Tongue (tissue), 2 donors: ENCODE measurements around the gene NXT1. TPM values are rescaled to one million over a fixed set of nuclear protein-coding genes. Genes with fewer than 3 reads are reported as not detected.
A peak's percentile ranks its signal among the peaks of the same experiment; 100 is the strongest.

Experiments
- DNase-seq: peaks from one replicate; pipeline ENCODE4 v3.0.0-alpha.2; 2015
- total RNA-seq: library from RNA; depleted of rRNA; stranded (reverse); fragments of >200 nt; gene quantifications from one replicate; pipeline ENCODE4 v1.2.3, GENCODE V29; 2014

The NXT1 gene
- total RNA-seq, 1 donor from 2014 or later = 21.1 TPM

GRCh38 chr20:23361119-23361475 lies 10.5 kb downstream of the NXT1 start:
- no peak for DNase-seq

- DNase-seq = peak; percentile 99
These were observed 11.1 kb downstream of the NXT1 start, which contains the start of gene GZF1 for GRCh38 chr20:23361476-23362391. GZF1 (plus strand) TSS chr20:23362182; CDS start chr20:23364384, 2,202 bp downstream.

- peak; percentile 61 for DNase-seq
These were observed 12.0 kb downstream of the NXT1 start for GRCh38 chr20:23362392-23363256.

- no peak for DNase-seq
These were observed 12.7 kb downstream of the NXT1 start for GRCh38 chr20:23363257-23363649.

- DNase-seq = no peak
These were observed 15.0 kb downstream of the NXT1 start for GRCh38 chr20:23365390-23366165.

GRCh38 chr20:23366384-23366783 lies 15.8 kb downstream of the NXT1 start:
- no peak for DNase-seq

GRCh38 chr20:23367770-23368169 lies 17.2 kb downstream of the NXT1 start:
- DNase-seq = no peak

- no peak for DNase-seq
These were observed 17.9 kb downstream of the NXT1 start for GRCh38 chr20:23368316-23369071.

GRCh38 chr20:23369072-23369823 lies 18.7 kb downstream of the NXT1 start:
- no peak for DNase-seq

GRCh38 chr20:23370274-23370673 lies 19.7 kb downstream of the NXT1 start:
- no peak for DNase-seq

GRCh38 chr20:23370873-23371272 lies 20.3 kb downstream of the NXT1 start:
- no peak for DNase-seq

- DNase-seq = no peak
These were observed 20.9 kb downstream of the NXT1 start for GRCh38 chr20:23371496-23371895.

GRCh38 chr20:23374441-23374840 lies 23.9 kb downstream of the NXT1 start:
- DNase-seq = no peak

GRCh38 chr20:23375827-23376226 lies 25.2 kb downstream of the NXT1 start:
- no peak for DNase-seq

GRCh38 chr20:23379772-23380171 lies 29.2 kb downstream of the NXT1 start:
- DNase-seq = no peak

GRCh38 chr20:23381876-23382275 lies 31.3 kb downstream of the NXT1 start:
- no peak for DNase-seq

- DNase-seq = no peak
These were observed 35.9 kb downstream of the NXT1 start for GRCh38 chr20:23386304-23387117.

- DNase-seq = no peak
These were observed 36.5 kb downstream of the NXT1 start for GRCh38 chr20:23387118-23387443.

- no peak for DNase-seq
These were observed 39.6 kb downstream of the NXT1 start for GRCh38 chr20:23390091-23390774.
